ENCODE results near the gene PRKAB1. TPM values are rescaled to one million over a fixed set of nuclear protein-coding genes. Genes with fewer than 3 reads are reported as not detected.

PRKAB1 gene
- total RNA-seq, 1 experiment from 2014 or later: 36.3 TPM

- CTCF ChIA-PET: interaction anchor here (1.1 kb wide), 1 partner anchor 201 kb away, joined by 3 read pairs; no protein-coding TSS in a partner anchor
- no peak for DNase-seq (ENCODE audit: low read depth, low spot score)
- Histone ChIP-seq H3K9me3 (ENCODE audit: control insufficient read depth, insufficient read depth, low read depth, low read length) (no peaks in the 10 kb centered on the region), H3K36me3 (ENCODE audit: control insufficient read depth, insufficient read depth, low read length) (no peaks in the 10 kb centered on the region), H3K27me3 (ENCODE audit: control insufficient read depth, insufficient read depth, low read length) (no peaks in the 10 kb centered on the region; the same call in 1 of the 2 replicates), H3K4me3 (ENCODE audit: low read depth in 2 of 2, low read length in 2 of 2) (no peak overlapping the region), H3K4me1 (ENCODE audit: control insufficient read depth, insufficient read depth, low read length) (no peaks in the 10 kb centered on the region), H3K27ac (ENCODE audit: low read length) (no peak overlapping the region)
- in situ Hi-C loops (cut with HindIII; ENCODE audit: low pct_unique_long_range_greater_than_20kb, low sequenced_read_pairs): no loop called here
- ATAC-seq: no peak
- POLR2A ChIA-PET: no interaction called here
- BruUV-seq (replicated peaks): no TSS peak
- intact Hi-C loops (cut with micrococcal nuclease; ENCODE audit: unreplicated experiment): no loop called here
- no peak for TF ChIP-seq SIN3A (IDR thresholded peaks at IDR 0.05; ENCODE audit: borderline replicate concordance, insufficient read depth, low read depth, low read length)
- no peak for TF ChIP-seq CTCF (IDR thresholded peaks at IDR 0.05)
- TF ChIP-seq POLR2AphosphoS5 (IDR thresholded peaks at IDR 0.05; ENCODE audit: low read depth, low read length): no peak
- TF ChIP-seq TCF7L2 (IDR thresholded peaks at IDR 0.05; ENCODE audit: low read depth, low read length): no peak
- TF ChIP-seq REST (IDR thresholded peaks at IDR 0.05; ENCODE audit: insufficient read depth in 1 of 2, low read depth in 2 of 2, low read length in 1 of 2): no peak
Measured at GRCh38 chr12:119645535-119646059, 22.3 kb upstream of the PRKAB1 start.

GRCh38 chr12:119649202-119649808 lies 18.6 kb upstream of the PRKAB1 start:
- POLR2A ChIA-PET: no interaction called here
- no TSS peak for BruUV-seq (replicated peaks)
- intact Hi-C loops (cut with micrococcal nuclease; ENCODE audit: unreplicated experiment): no loop called here

More at GRCh38 chr12:119649202-119649808, 18.6 kb upstream of the PRKAB1 start:
- Histone ChIP-seq H3K36me3 (ENCODE audit: control insufficient read depth, insufficient read depth, low read length) (no peaks in the 10 kb centered on the region), H3K4me3 (ENCODE audit: low read depth in 2 of 2, low read length in 2 of 2) (no peak overlapping the region), H3K9me3 (ENCODE audit: control insufficient read depth, insufficient read depth, low read depth, low read length) (peaks cover 14% of the 10 kb centered on the region; the same call in 1 of the 2 replicates), H3K4me1 (ENCODE audit: control insufficient read depth, insufficient read depth, low read length) (no peaks in the 10 kb centered on the region), H3K27ac (ENCODE audit: low read length) (no peak overlapping the region), H3K27me3 (ENCODE audit: control insufficient read depth, insufficient read depth, low read length) (peaks cover 2% of the 10 kb centered on the region; the same call in 1 of the 2 replicates)
- in situ Hi-C loops (cut with HindIII; ENCODE audit: low pct_unique_long_range_greater_than_20kb, low sequenced_read_pairs): no loop called here
- TF ChIP-seq REST (IDR thresholded peaks at IDR 0.05; ENCODE audit: insufficient read depth in 1 of 2, low read depth in 2 of 2, low read length in 1 of 2) (no peak), CTCF (IDR thresholded peaks at IDR 0.05) (peak; percentile 82)
- DNase-seq (ENCODE audit: low read depth, low spot score) (no peak), ATAC-seq (no peak)
- CTCF ChIA-PET: interaction anchor here (0.7 kb wide), 1 partner anchor 105 kb away, joined by 9 read pairs; no protein-coding TSS in a partner anchor

All from Panc1 (cell line).